22Rv1 (cell line): ENCODE data around the gene RUVBL1.

Experiments
- H3K27ac ChIP-seq: fragments of 450-650 bp; 2 replicates; pipeline ENCODE4 v1.5.1; 2017
- CTCF ChIP-seq: fragments of 450-650 bp; IDR thresholded peaks from 2 replicates; pipeline ENCODE4 v1.5.1; 2017; ENCODE audit warnings: mild to moderate bottlenecking
- ZFX ChIP-seq: fragments of 450-650 bp; IDR thresholded peaks from 2 replicates; pipeline ENCODE4 v1.6.1; 2017; ENCODE audit warnings: antibody characterized with exemption, borderline replicate concordance

Gene RUVBL1

GRCh38 chr3:128112357-128112968, 11.1 kb downstream of the RUVBL1 start:
- no peak overlapping the region for H3K27ac ChIP-seq
- no peak for TF ChIP-seq CTCF
- no peak for TF ChIP-seq ZFX

GRCh38 chr3:128111147-128111546, 12.5 kb downstream of the RUVBL1 start:
- no peak overlapping the region for H3K27ac ChIP-seq
- TF ChIP-seq CTCF (no peak), ZFX (no peak)

- H3K27ac ChIP-seq: no peak overlapping the region
- no peak for TF ChIP-seq CTCF
- TF ChIP-seq ZFX: no peak
Measured at GRCh38 chr3:128107834-128108233, 15.8 kb downstream of the RUVBL1 start.

- TF ChIP-seq CTCF (no peak), ZFX (no peak)
- H3K27ac ChIP-seq: no peak overlapping the region
Measured at GRCh38 chr3:128103136-128103676, 20.4 kb downstream of the RUVBL1 start.

- no peak overlapping the region for H3K27ac ChIP-seq
- TF ChIP-seq CTCF: no peak
- TF ChIP-seq ZFX: no peak
Measured at GRCh38 chr3:128100638-128101037, 23.0 kb downstream of the RUVBL1 start.

DNA sequence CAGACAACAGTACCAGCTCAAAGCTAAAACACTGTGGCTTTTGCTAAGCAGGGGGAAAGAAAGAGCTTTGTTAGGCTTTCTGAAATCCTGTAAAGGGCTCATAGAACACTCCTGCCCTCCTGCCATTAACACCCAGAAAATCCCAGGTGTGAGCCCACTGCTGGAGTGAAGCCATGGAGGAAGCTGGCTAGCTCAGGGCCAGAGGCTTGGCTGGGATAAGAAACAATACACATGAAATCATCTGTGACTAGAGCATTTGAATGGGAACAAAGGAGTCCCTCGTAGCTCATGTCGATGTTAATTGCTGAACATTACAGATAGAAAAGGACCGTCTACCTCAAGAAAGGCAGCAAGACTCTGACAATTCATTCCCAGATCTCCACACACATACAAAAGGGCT, 23.5 kb downstream of the RUVBL1 start:
- no peak overlapping the region for H3K27ac ChIP-seq
- no peak for TF ChIP-seq ZFX
- no peak for TF ChIP-seq CTCF

DNA sequence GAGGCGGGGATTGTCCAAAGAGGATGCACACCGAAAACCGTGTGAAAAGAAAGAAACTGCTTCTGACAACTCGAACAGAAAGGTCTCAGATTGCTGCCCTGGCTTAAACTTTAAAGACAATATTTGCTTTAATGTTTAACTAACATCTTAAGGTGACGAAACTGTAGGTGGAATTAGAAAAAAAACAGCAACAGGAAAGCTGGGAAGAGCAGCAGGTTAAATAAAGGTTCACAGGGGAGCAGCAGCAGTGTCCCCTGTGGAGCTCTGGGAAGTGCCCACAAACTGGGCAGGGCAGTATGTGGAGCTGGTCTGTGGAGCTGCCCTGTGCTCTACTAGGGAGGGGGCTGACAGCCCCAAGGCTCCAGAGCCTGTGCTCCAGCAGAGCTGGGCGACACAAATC, 25.4 kb downstream of the RUVBL1 start:
- TF ChIP-seq ZFX: no peak
- no peak for TF ChIP-seq CTCF
- H3K27ac ChIP-seq: peak overlapping the region; percentile 47
